ENCODE results near the gene HOXC10.

DNA sequence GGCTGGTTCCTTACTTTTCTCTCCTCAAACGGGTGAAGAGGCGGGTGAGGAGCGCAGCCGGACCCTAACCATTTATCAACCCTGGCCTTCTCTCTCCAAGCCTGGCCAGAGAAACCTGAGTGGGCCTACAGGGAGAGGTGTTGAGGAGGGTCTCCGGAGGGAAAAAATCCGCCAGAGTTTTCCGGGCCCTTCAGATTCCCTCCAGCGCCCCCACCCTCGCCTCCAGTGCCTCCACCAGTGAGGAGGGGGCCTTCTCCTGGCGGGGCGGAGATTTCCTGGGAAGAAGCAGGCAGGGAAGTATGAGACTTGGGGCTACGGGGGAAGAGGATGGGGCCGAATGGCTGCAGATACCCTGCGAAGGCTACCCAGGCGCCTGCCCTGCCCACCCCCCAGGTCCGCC is 46.5 kb downstream of the HOXC10 start:
- no peak for TF ChIP-seq CTCF (optimal IDR thresholded peaks at IDR 0.05 in 1 of 3, IDR thresholded peaks at IDR 0.05 in 1 of 3, conservative IDR thresholded peaks at IDR 0.05 in 1 of 3; ENCODE audit: extremely low read depth in 1 of 3, insufficient read depth in 2 of 3, low read length in 3 of 3)
- no peak for TF ChIP-seq EZH2 (IDR thresholded peaks at IDR 0.05; ENCODE audit: low read length)

Data from keratinocyte (primary cell).